Effector CD8-positive, alpha-beta T cell (primary cell): ENCODE data around the gene PIK3CD.
"Not testable (repeated sequence)": the region's sequence is repeated elsewhere in the genome, so short reads cannot be mapped to it uniquely, and the experiment has no call there.

ENCODE experiments used
- DNase-seq: peaks from one replicate; lab custom pipeline; 2025; lab: John Stamatoyannopoulos, UW

Gene PIK3CD

DNA sequence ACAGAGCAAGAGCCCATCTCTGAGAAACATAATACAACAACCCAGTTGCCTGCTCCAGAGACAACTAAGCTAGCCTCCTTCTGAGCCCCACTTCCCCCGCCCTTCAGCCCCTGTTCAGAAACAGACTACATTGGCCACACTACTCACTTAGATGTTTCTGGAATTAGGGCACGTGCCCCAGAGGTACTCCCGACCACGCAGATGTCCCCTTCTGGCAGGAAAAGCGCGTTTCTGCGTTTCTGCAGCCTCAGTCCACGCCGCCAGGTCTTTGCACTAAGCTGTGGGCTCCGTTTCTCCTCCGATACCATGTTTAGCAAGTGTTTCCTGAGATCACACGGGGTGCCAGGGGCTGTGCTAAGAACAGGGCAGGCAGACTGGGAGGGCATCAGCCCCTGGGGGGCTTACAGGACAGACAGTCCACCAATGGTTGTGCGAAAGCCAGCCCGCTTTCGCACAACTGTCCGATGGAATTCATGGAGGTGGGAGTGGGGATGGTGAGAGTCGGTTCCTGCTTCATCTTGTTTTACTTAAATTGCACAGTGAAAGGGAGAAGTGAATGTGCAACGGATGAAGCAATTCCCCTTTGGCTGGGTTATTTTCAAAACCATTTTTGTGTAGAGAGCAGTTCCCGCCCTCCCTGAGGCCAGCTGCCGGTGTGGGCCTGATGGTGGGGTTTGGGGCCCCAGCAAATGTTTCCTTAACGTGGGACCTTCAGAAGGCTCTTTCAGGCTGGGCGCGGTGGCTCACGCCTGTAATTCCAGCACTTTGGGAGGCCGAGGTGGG, 2.7 kb downstream of the PIK3CD start:
- DNase-seq = no peak

DNA sequence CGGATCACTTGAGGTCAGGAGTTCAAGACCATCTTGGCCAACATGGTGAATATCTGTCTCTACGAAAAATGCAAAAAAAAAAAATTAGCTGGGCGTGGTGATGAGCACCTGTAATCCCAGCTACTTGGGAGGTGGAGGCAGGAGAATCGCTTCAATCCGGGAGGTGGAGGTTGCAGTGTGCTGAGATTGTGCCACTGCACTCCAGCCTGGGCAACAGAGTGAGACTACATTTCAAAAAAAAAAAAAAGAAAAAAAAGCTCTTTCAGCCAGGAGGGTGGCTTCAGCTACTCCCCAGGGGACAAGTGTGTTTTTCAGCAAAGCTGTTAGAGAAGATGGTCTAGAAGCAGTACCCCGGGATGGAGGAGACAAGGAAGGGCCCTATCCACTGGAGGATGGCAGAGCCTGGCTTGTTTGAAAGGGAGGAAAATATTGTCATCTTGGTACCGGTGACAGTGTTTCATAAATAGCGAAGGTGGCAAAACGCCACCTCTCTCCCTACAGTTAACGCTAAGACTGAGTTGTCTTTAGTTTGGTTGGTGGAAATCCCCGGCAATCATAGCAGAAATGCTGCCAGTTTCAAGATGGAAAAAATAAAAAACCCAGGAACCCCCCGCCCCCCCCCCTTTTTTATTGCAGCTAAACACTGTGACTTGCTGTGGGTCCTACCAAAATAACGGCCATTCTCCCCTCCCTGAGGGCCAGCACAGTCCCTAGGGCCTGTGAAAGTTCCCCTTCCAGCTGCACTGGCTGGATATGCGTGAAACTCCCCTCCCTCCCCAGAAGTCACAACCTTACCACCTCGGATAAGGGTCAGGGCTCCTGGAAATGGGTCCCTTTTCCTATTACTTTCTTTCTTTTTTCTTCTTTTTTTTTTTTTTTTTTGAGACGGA, 3.5 kb downstream of the PIK3CD start:
- DNase-seq = peak; percentile 51

DNA sequence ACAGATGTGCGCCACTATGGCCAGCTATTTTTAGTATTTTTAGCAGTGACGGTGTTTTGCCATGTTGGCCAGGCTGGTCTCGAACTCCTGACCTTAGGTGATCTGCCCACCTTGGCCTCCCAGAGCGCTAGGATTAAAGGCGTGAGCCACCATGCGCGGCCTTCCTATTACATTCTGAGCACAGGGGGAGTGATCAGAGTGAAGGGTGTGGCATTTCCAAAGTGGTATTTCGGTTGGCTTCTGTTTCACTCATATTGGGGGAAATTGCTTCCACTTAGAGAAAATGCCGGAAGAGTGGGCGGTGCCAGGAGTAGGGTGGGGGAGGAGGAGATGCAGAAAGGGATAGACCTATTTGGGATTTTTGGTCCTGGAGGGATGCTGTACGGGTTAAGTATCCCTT, 4.3 kb downstream of the PIK3CD start:
- no peak for DNase-seq

DNA sequence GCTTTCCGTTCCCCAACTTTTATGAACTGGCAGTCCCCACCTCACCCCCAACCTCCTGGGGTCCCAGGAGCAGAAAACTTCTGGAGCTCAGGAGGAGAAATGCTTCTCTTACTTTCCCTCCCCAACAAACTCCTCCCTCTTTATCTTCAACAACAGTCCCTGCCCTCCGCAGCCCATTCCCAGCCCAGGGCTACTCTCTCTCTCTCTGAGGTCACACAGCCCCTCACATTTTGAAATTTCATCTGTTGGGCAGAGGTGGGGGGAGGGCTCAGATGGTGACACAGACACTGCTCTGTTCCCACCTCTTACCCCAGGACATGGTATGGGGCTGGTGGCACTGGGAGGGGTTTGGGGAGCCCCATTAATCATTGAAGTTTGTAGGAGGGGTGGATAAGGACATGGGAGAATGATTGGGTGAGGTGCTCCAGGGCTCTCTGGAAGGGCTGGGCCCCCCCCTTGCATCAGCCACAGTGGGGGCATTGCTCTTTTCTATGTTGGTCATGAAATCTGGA, 6.0 kb downstream of the PIK3CD start:
- no peak for DNase-seq

DNA sequence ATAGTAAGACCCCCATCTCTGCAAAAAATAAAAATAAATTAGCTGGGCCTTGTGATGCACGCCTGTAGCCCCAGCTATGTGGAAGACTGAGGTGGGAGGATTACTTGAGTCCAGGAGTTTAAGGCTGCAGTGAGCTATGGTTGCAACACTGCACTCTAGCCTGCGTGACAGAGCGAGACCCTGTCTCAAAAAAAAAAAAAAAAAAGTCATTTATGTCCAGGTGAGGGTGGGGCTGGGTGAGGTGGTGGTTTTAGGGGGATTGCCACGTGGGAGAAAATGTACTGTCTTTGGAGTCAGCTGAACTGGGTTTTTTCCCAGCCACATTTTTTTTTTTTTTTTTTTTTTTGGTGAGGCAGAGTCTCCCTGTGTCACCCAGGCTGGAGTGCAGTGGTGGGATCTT, 6.7 kb downstream of the PIK3CD start:
- DNase-seq = no peak

DNA sequence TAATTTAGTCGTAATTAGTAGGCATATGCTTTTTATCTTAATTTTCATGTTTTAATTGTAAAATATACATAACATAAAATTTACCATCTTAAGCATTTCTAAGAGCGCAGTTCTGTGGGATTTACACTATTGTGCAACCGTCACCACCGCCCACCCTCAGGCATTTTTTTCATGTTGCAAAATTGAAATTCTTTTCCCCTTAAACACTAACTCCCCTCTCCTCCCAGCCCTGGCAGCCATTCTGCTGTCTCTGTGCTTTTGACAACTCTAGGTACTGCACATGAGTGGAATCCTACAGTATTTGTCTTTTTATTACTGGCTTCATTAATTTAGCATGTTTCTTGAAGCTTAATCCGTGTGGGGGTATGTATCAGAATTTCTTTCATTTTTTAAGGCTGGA, 7.8 kb downstream of the PIK3CD start:
- DNase-seq = no peak

DNA sequence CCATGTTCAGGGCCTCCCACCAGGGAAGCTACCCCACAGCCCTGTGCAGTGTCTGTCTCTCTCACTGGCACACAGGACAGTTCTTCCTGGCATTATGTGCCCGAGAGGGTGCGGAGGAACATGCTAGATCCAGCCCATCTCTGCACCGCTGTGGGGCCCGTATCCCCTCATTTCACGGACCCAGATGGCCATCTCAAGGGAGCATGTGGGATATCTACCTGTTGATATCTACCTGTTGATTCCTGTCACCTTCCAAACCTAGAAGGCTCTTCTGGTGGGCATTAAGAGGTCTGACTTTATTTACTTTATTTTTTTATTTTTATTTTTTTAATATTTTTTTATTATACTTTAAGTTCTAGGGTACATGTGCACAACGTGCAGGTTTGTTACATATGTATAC, 11.7 kb downstream of the PIK3CD start:
- DNase-seq = no peak

DNA sequence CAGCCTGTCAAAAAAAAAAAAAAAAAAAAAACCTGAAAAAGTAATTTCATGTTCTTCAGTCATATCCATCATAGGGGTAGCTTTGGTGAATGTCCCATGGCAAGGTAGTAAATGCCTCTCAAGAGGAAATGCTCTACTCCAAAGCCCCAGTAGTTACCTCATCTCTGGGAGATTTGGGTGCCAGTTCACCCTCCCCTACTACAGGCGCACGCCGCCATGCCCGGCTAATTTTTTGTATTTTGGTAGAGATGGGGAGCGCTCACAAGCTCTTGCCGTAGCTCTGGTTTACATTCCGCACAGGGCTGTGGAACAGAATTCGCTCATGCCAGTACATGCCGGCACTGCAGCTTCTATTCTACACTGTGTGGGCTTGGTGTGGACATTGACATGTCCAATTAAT, 13.7 kb downstream of the PIK3CD start:
- no peak for DNase-seq

DNA sequence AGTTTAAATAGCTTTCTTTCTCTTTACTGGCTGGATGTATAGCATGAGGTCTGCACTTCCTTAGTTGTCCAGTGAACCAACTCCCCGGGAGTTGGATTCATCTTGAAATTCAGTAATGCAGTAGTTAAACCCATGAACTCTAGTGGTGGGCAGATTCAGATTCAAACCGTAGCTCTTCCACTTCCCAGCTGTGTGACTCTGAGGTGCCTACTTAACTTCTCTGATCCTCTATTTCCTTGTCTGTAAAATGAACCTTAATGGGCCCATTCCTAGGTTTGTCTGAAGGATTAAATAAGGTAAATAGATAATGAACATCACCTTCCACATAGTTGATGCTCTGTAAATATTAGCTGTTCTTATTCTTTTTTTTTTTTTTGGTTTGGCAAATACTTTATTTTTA, 16.5 kb downstream of the PIK3CD start:
- no peak for DNase-seq

DNA sequence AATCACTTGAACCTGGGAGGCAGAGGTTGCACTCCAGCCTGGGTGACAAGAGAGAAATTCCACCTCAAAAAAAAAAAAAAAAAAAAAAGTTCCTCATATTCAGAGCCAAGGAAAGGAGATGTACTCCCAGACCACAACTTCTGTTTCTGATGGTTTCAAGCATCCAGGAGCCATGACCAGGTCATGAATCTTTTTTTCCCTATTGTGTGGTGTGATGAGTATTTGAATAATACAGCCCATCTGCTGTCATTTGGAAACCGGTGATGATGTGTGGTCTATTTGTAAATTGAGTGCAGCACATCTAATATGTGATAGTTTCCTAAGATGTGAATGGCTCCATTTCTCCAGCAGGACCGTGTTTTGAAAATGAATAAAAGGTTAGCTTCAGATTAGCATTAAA, 18.6 kb downstream of the PIK3CD start:
- DNase-seq = no peak

DNA sequence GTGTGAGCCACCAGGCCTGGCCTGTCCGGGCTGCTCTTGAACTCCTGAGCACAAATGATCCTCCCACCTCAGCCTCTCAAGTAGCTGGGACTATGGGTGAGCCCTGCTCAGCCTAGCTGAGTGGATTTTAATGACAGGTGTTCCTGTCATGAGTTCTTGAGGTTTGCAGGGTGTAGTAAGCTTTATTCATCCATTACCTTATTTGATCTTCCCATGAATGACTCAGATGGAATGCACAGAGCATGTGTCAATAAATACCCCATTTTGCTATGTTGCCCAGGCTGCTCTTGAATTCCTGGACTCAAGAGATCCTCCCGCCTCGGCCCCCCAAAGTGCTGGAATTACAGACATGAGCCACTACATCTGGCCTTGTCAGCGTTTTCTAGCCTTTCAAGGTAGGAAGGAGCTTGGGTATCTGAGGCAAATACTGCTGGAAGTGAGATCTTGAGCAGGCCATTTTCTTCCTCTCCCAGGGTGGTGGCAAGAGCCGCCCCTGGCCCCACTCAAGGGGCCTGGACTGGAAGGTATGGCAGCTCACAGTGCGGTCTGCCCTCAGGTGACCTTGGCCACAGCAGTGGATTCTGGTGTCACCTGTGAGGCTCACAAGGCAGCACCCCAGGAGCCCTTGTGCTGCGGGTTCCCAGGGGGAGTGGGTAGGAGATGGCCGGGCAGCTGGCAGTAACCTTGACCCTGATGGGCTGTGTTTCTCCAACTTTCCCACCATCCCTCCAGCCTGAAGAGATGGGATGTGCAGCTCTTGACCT, 20.0 kb downstream of the PIK3CD start:
- no peak for DNase-seq

DNA sequence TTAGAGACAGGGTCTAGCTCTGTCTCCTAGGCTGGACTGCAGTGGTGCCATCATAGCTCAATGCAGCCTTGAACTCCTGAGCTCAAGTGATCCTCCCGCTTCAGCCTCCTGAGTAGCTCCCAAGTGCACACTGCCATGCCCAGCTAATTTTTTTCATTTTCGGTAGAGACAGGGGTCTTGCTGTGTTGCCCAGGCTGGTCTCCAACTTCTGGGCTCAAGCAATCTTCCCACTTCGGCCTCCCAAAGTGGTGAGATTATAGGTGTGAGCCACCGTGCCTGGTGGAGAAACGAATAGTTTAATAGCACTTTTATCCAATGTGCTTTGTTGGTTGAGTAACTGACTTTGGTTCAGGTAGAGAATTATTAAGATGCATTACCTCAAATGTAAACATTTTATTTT, 20.9 kb downstream of the PIK3CD start:
- no peak for DNase-seq

DNA sequence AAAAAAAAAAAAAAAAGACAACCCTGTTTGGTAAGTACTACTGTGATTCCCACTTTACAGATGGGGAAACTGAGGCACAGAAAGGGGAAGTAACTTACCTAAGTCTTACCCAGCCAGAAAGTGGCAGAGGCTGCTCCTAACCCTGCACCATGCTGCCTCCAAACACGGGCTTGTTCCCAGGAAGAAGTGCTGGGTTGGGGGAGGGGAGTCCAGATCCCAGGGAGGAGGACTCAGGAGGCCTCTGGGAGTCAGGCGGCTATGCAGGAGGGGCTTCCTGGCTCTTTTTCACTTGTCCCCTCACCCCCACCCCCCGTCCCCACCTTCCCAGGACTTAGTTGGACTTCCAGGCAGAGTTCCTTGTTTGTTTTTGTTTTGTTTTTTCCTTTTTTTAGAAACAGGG, 23.9 kb downstream of the PIK3CD start:
- no peak for DNase-seq

DNA sequence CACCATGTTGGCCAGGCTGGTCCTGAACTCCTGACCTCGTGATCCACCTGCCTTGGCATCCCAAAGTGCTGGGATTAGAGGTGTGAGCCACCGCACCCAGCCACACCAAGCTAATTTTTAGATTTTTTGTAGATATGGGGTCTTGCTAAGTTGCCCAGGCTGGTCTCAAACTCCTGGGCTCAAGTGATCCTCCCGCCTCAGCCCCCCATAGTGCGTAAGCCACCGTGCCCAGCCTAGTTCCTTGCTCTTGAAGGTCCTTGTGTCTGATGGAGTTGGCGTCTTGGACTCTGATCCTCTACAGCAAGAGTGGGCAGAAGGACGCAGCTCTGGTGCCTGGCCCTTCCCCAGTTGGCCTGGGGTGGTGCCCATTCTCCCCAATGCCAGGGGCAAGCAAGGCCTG, 24.6 kb downstream of the PIK3CD start:
- DNase-seq = not testable (repeated sequence)

DNA sequence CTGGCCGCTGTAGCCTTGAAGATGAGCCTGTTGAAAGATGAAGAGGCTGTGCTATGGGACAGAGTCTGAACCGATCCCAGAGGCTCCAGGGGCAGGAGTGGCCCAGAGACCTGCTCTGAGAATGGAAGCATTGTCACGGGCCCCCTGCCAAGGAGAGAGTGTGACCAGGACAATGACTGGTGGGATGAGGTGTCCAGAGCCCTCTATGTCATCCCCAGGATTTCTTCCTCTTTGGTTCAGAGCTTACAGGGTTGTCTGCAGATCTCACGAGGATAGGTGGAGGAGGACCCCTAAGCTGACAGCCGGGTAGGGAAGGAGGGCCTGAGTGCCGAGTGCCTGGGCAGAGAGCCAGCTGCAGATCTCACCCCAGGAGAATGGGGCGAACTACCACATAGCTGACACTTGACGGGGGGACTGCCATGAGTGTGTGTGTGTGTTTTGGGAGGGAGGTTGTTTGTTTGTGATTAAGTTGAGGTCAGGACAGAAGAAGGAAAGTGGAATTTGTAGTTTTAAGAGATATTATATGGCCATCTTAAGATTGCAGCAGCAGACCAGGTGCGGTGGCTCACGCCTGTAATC, 25.4 kb downstream of the PIK3CD start:
- no peak for DNase-seq

DNA sequence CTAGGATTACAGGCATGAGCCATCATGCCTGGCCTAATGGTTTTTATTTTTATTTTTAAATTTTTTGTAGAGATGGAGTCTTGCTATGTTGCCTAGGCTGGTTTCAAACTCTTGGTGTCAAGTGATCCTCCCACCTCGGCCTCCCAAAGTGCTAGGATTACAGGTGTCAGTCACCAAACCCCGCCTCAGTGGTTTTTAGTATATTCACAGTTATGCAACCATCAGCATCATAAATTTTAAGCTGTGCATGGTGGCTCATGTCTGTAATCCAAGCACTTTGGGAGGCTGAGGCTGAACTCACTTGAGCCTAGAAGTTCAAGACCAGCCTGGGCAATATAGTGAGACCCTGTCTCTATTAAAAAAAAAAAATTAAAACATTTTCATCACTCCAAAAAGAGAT, 28.6 kb downstream of the PIK3CD start:
- no peak for DNase-seq

DNA sequence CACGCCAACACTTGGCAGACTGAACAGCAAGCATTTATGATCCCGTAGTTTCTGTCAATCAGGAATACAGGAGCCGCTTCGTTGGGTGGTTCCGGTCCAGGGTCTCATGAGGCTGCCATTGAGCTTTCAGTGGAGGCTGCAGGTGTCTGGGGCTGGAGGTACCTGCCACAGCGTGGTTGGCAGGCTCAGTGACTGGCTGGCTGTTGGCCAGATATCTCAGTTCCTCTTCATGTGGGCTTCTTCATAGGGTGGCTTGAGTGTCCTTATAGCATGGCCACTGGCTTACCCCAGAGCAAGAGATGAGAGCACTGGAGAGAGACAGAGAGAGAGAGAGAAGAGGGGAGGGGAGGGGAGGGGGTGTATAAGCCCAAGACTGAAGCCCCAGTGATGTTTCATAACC, 29.3 kb downstream of the PIK3CD start:
- no peak for DNase-seq

DNA sequence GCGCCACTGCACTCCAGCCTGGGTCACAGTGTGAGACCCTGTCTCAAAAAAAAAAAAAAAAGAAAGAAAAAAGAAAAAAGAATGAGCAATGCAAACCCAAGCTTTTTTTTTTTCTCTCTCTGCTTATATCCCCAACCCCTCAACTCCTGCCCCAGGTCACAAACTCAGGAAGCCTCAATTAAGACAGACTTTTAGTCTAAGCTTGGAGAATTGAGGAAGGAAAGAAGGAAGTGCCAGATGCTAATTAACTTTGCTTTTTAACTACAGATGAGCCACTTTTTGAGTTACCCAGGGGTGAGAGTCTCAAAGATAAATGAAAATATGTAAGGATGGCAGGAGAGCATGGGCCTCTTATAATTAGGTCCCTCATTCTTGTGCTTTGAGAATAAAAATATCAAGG, 33.3 kb downstream of the PIK3CD start:
- no peak for DNase-seq

DNA sequence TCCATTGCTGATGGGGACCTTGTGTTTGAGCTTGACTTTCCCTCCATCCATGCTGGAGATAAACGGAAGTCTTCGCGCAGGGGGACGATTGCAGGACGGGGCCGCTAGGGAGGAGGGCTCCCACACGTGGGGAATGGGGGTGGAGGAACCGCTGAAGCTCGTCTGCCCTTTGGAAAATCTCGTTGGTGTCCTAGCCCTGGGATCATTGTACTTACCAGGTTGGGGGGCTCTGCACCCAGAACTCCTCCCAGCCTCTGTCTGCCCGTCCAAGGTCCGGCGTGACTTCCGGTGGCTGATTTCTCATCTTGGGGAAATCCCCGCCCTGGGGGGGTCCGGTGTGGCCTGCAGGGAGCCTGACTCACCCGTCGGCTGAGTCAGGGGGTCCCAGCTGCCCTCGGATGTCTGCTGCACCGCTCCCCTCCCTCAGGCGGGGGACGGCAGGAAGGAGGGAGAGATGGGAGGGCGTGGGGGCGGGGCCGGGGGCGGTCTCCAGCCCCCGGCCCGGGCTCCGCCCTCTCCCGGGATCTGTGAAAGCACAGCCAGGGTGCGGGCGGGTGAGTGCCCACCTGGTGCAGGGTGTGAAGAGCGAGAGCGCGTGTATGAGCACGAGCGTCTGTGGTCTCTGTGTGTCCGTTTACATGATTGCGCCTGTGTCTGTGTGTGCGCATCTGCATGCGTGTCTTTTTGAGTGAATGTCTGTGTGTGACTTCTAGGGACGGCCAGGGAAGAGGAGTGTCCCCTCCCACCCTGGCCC, 35.8 kb downstream of the PIK3CD start:
- peak; percentile 54 for DNase-seq

DNA sequence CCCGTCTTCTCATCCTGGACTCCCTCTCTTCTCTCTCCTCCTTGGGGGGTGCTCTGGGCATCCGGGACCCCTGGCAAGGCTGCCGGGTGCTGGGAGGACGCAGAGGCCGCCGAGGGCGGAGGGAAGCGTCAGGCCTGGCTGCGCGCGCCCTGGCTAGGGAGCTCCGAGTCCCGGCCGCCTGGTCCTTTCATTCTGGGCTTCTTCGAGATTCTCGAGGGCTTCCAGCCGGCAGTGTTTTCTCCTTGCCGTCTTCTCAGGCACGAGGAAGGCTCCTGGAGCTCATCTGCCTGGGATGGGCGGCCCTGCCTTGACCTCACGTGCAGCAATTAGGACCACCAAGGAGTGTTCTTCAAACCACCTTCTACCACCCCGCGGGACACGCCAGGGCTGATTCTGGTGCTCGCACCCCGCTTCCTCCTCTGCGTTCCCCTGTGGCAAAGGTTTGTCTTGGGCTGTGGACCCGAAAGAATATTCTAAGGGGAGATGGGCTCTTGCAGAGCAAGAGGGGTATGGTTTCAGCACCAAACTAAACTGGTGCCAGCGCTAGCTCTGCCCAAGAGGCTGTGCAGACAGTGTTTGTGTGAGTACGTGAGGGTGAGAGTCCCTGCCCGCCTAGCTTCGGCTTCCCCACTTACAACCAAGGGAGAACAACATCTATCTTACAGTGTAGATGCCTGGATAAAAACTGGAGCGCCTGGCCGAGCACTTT, 36.5 kb downstream of the PIK3CD start:
- DNase-seq = no peak

DNA sequence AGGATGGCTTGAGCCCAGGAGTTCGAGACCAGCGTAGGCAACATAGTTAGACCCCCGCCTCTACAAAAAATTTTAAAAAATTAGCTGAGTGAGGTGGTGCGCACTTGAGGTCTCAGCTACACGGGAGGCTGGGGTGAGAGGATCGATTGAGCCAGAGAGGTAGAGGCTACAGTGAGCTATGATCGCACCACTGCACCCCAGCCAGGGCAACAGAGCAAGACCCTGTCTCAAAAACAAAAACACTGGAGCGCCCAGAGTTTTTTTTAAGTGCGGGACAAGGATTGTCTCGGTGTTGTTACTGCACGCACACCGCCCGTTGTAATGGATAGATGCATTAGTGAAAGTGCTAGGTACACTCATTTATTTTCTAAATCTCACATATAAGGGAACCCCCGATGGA, 37.1 kb downstream of the PIK3CD start:
- DNase-seq = no peak
